Measurements from ENCODE around the gene LMO2. TPM values are rescaled to one million over a fixed set of nuclear protein-coding genes. Genes with fewer than 3 reads are reported as not detected.

LMO2 gene
- total RNA-seq, result 0.31 and 1.1 TPM in 2 replicates

GRCh38 chr11:33891714-33892327 is at the start of gene LMO2:
LMO2 (minus strand) TSS chr11:33892076; CDS start chr11:33869716, 22,360 bp downstream.

Other genes with a start within 250 kb of the LMO2 start
- gene C11orf91, start 191.2 kb downstream of the LMO2 start, total RNA-seq, result not detected in 2 replicates
- 611 and 822 TPM in 2 replicates for gene CD59, start 155.7 kb downstream of the LMO2 start, total RNA-seq
- 26.4 and 33.4 TPM in 2 replicates for gene FBXO3, start 117.6 kb downstream of the LMO2 start, total RNA-seq
- gene CAPRIN1, start 159.7 kb upstream of the LMO2 start, total RNA-seq, result 112 and 136 TPM in 2 replicates
- 23.0 and 37.7 TPM in 2 replicates for gene NAT10, start 213.6 kb upstream of the LMO2 start, total RNA-seq

Data from hair follicular keratinocyte (primary cell).